Measurements from ENCODE around the gene BASP1.
"Not testable (repeated sequence)": the region's sequence is repeated elsewhere in the genome, so short reads cannot be mapped to it uniquely, and the experiment has no call there.

Gene BASP1

DNA sequence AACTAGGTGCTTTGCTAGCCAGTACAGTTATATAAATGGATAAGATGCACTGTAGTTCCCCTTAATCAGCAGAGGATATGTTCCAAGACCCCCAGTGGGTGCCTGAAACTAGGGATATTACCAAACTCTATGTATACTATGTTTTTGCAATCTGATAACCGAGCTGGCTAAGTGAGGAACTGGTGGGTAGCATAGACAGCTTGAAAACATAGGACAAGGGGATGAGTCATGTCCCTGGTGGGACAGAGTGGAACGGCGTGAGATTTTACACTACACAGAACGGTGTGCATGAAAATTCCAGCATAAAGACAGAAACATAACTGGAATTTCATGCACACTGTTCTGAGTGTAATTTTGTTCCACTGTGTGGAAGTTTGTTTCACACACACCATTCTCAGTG, 86.9 kb downstream of the BASP1 start:
- TF ChIP-seq, protein P1, sequence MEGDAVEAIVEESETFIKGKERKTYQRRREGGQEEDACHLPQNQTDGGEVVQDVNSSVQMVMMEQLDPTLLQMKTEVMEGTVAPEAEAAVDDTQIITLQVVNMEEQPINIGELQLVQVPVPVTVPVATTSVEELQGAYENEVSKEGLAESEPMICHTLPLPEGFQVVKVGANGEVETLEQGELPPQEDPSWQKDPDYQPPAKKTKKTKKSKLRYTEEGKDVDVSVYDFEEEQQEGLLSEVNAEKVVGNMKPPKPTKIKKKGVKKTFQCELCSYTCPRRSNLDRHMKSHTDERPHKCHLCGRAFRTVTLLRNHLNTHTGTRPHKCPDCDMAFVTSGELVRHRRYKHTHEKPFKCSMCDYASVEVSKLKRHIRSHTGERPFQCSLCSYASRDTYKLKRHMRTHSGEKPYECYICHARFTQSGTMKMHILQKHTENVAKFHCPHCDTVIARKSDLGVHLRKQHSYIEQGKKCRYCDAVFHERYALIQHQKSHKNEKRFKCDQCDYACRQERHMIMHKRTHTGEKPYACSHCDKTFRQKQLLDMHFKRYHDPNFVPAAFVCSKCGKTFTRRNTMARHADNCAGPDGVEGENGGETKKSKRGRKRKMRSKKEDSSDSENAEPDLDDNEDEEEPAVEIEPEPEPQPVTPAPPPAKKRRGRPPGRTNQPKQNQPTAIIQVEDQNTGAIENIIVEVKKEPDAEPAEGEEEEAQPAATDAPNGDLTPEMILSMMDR (IDR thresholded peaks at IDR 0.05; ENCODE audit: low read depth, low read length): no peak
- Histone ChIP-seq H3K27me3 (ENCODE audit: insufficient read depth, low read depth, severe bottlenecking) (no peaks in the 10 kb centered on the region), H3K9me3 (ENCODE audit: severe bottlenecking) (no peaks in the 10 kb centered on the region), H3K4me3 (ENCODE audit: low read depth, low read length) (no peak overlapping the region), H3K36me3 (no peaks in the 10 kb centered on the region), H3K27ac (no peak overlapping the region)
- no peak for DNase-seq

DNA sequence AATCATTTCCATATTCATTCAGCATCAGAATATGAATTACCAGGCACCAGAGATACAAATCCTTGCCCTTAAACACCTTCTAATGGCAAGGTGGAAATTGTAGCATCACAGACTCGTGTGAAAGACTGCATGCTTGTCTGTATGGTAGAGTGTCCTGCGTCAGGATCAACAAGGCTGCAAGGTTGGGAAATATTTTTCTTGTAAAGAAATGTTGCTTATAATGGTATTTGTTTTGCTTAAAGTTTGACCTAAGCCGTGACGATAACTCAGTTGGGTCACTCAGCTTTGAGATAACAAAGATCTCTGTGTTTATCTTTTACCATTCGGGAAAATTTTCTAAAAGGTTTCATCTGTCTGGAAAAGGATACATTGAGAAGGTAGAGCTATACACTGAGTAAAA, 87.6 kb downstream of the BASP1 start:
- no peak for DNase-seq
- TF ChIP-seq, protein P1 (IDR thresholded peaks at IDR 0.05; ENCODE audit: low read depth, low read length): no peak
- Histone ChIP-seq H3K36me3 (no peaks in the 10 kb centered on the region), H3K27me3 (ENCODE audit: insufficient read depth, low read depth, severe bottlenecking) (no peaks in the 10 kb centered on the region), H3K9me3 (ENCODE audit: severe bottlenecking) (no peaks in the 10 kb centered on the region), H3K4me3 (ENCODE audit: low read depth, low read length) (no peak overlapping the region), H3K27ac (no peak overlapping the region)

DNA sequence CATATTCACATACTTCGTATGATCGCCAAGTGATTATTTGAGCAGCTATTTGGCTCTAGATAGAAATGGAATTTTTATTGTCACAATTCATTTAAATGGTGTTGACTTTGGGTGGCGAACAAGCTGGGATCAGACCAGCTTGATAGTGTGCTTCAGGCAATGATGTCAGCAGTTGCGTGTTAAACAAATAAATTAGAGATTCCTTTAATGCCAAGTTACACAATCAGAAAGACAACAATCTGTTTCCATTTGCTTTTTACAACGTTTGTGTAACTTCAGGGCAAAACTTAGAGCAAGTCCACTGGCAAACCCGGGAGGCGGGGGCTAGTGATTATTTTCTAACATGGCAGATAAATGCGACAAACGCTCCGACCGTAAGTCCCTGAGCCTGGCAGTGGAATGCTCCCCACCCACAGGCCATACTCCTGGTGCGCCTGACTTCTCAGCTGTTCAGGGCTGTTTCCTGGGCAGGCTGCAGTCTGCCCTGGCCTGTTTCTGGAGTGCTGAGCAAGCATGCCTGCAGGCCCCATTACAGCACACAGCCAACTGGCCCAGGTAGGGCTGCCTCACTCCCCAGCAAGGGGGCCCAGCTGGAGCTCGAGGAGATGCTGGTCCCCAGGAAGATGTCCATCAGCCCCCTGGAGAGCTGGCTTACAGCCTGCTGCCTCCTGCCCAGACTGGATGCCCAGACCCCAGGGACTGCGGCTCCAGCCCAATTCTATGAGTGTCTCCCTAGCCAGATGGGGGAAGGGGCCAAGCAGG, 88.7 kb downstream of the BASP1 start:
- no peaks in the 10 kb centered on the region for H3K36me3 ChIP-seq
- DNase-seq: no peak
- TF ChIP-seq, protein P1 (IDR thresholded peaks at IDR 0.05; ENCODE audit: low read depth, low read length): no peak
- no peak overlapping the region for H3K4me3 ChIP-seq (ENCODE audit: low read depth, low read length)
- H3K27me3 ChIP-seq (ENCODE audit: insufficient read depth, low read depth, severe bottlenecking): no peaks in the 10 kb centered on the region
- H3K9me3 ChIP-seq (ENCODE audit: severe bottlenecking): no peaks in the 10 kb centered on the region
- no peak overlapping the region for H3K27ac ChIP-seq

DNA sequence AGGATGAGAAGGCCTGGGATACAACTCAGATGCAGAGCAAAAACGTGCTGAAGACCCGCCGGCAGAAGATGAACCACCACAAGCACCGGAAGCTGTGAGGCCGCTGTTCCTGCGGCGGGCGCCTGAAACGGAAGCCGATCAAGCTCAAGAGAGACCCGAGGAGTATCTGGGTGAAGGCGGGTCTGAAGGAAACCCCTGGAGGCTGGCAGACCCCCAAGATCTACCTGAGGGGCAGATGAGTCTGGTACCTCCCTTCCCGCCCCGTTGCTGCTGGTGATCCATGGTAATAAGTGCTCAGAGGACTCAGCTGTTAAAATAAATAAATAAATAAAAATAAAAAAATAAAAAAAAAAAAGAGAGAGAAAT, 89.3 kb downstream of the BASP1 start:
- Histone ChIP-seq H3K9me3 (ENCODE audit: severe bottlenecking) (no peaks in the 10 kb centered on the region), H3K27ac (no peak overlapping the region), H3K4me3 (ENCODE audit: low read depth, low read length) (no peak overlapping the region), H3K27me3 (ENCODE audit: insufficient read depth, low read depth, severe bottlenecking) (no peaks in the 10 kb centered on the region), H3K36me3 (no peaks in the 10 kb centered on the region)
- TF ChIP-seq, protein P1 (IDR thresholded peaks at IDR 0.05; ENCODE audit: low read depth, low read length): no peak
- DNase-seq: no peak

DNA sequence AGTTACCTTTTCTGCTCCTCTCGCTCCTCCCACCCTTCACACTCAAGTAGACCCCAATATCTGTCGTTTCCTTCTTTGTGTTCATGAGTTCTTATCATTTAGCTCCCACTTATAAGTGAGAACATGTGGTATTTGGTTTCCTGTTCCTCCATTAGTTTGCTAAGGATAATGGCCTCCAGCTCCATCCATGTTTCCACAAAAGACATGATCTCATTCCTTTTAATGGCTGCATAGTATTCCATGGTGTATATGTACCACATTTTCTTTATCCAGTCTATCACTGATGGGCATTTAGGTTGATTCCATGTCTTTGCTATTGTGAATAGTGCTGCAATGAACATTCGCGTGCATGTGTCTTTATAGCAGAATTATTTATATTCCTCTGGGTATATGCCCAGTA, 90.0 kb downstream of the BASP1 start:
- not testable (repeated sequence) for H3K27ac ChIP-seq; H3K9me3 ChIP-seq (ENCODE audit: severe bottlenecking); DNase-seq; H3K27me3 ChIP-seq (ENCODE audit: insufficient read depth, low read depth, severe bottlenecking); H3K4me3 ChIP-seq (ENCODE audit: low read depth, low read length); H3K36me3 ChIP-seq

DNA sequence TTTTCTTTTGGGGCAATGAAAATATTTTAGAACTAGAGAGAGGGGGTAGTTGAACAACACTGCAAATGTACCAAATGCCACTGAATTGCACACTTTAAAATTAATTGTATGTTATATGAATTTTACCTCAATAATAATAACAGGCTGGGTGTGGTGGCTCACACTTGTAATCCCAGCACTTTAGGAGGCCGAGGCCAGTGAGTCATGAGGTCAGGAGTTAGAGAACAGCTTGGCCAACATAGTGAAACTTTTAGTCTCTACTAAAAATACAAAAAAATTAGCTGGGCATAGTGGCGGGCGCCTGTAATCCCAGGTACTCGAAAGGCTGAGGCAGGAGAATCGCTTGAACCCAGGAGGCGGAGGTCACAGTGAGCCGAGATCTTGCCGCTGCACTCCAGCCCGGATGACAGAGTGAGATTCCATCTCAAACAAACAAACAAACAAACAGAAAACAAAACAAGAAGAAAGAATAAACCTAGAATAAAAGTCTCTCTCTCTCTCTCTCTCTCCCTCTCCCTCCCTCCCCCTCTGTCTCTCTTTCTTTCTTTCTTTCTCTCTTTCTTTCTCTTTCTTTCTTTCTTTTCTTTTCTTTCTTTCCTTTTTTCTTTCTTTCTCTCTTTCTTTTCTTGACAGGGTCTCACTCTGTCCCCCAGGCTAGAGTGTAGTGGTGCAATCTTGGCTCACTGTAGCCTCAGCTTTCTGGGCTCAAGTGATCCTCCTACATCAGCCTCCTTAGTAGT, 91.1 kb downstream of the BASP1 start:
- H3K36me3 ChIP-seq: no peaks in the 10 kb centered on the region
- no peaks in the 10 kb centered on the region for H3K9me3 ChIP-seq (ENCODE audit: severe bottlenecking)
- no peak overlapping the region for H3K27ac ChIP-seq
- no peak for DNase-seq
- H3K4me3 ChIP-seq (ENCODE audit: low read depth, low read length): no peak overlapping the region
- TF ChIP-seq, protein P1 (IDR thresholded peaks at IDR 0.05; ENCODE audit: low read depth, low read length): no peak
- no peaks in the 10 kb centered on the region for H3K27me3 ChIP-seq (ENCODE audit: insufficient read depth, low read depth, severe bottlenecking)

All from WERI-Rb-1 (cell line).